Activated CD8-positive, alpha-beta T cell treated with anti-CD3 and anti-CD28 coated beads, Interleukin-2, amount 10 ng/mL, durations not matched to agents 7 days and 5 days (primary cell): ENCODE results near the gene IGF1R. TPM values are rescaled to one million over a fixed set of nuclear protein-coding genes. Genes with fewer than 3 reads are reported as not detected.
A peak's percentile ranks its signal among the peaks of the same experiment; 100 is the strongest.

Experiments
- ATAC-seq: fragments of 150-1000 bp; cut with Tn5 transposase; one replicate; pipeline ENCODE4 v1.10.0; 2021; ENCODE audit warnings: moderate library complexity
- CTCF ChIA-PET: fragments of 350-600 bp; sonication (Branson Sonifier 250); formaldehyde crosslinking; loops from one replicate; lab custom pipeline; 2021; ENCODE audit warnings: antibody characterized with exemption; lab: Charles Lee
- POLR2A ChIA-PET: fragments of 350-600 bp; sonication (Branson Sonifier 250); formaldehyde crosslinking; loops from one replicate; lab custom pipeline; 2021; ENCODE audit warnings: antibody characterized with exemption; lab: Charles Lee
- DNase-seq: peaks from one replicate; pipeline ENCODE4 v3.0.0-alpha.2; 2020
- H3K27ac Mint-ChIP-seq: one replicate; pipeline ENCODE4 v1.8.0; 2021; ENCODE audit warnings: mild to moderate bottlenecking, mixed read lengths
- H3K27me3 Mint-ChIP-seq: one replicate; pipeline ENCODE4 v1.8.0; 2021; ENCODE audit warnings: low read depth, mixed read lengths
- H3K36me3 Mint-ChIP-seq: one replicate; pipeline ENCODE4 v1.8.0; 2021; ENCODE audit warnings: low read depth, mixed read lengths
- H3K4me1 Mint-ChIP-seq: one replicate; pipeline ENCODE4 v1.8.0; 2021; ENCODE audit warnings: low read depth, mixed read lengths
- H3K4me3 Mint-ChIP-seq: one replicate; pipeline ENCODE4 v1.8.0; 2021; ENCODE audit warnings: mild to moderate bottlenecking, mixed read lengths
- H3K9me3 Mint-ChIP-seq: one replicate; pipeline ENCODE4 v1.8.0; 2022; ENCODE audit warnings: mixed read lengths; ENCODE audit not compliant: insufficient read depth
- total RNA-seq, 2 experiments: library from RNA; stranded (reverse); gene quantifications; one replicate each; pipeline ENCODE4 v1.2.3, GENCODE V29; 2021

Gene IGF1R
- total RNA-seq, 2 experiments from 2014 or later, result 9.1 to 10.6 TPM

DNA sequence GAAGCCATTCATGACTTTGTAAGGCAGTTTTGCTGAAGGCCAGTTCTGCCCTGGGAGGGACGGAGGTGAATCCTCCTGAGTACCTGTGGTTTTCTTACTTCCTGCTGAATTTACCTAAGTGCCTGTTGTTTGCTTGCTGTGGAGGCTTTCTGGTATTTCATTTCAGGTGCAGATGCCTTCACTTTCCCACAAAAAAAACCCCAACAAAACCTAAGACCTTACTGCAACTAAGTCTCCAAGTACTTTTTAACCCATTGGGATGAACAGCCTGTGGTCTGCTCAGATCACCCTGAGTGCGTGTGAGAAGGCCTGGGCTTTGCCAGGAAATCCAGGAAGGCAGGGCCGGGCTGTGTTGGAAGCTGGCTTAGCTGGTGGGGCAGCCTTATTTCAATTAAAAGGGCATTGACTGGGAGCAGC lies 65.3 kb downstream of the IGF1R start:
- Mint-ChIP-seq H3K4me1 (peaks cover 42% of the 10 kb centered on the region), H3K36me3 (peaks cover 8% of the 10 kb centered on the region), H3K27ac (peak overlapping the region; percentile 17), H3K4me3 (peak overlapping the region; percentile 6), H3K27me3 (no peaks in the 10 kb centered on the region), H3K9me3 (no peaks in the 10 kb centered on the region)
- ATAC-seq (peak; percentile 54), DNase-seq (no peak)
- ChIA-PET CTCF (no interaction called here), POLR2A (no interaction called here)

DNA sequence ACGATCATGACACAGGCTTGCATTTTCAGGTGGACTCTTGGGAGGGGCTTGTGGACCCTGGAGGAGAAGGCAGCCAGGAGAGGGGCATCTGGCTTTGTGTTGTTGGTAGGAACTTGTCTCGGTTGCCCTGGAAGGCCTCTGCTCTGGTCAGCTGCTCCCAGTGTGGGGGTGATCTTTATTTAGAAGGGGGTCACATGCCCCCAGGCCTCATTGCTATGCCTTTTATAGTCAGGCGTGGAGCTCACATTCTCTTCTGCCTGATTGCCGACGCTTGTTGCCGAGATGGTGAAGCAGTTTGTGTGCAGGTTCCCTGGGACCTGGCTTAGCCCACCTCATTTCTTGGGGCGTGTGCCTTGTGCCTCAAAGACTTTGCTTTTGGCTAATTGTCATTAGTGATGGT lies 66.6 kb downstream of the IGF1R start:
- H3K36me3 Mint-ChIP-seq, result peaks cover 8% of the 10 kb centered on the region
- no peaks in the 10 kb centered on the region for H3K27me3 Mint-ChIP-seq
- no peak overlapping the region for H3K4me3 Mint-ChIP-seq
- H3K4me1 Mint-ChIP-seq, result peaks cover 42% of the 10 kb centered on the region
- no peaks in the 10 kb centered on the region for H3K9me3 Mint-ChIP-seq
- DNase-seq (no peak), ATAC-seq (no peak)
- no peak overlapping the region for H3K27ac Mint-ChIP-seq
- ChIA-PET POLR2A (interaction anchor here (0.7 kb wide), 1 partner anchor 1056 kb away, joined by 4 read pairs; no protein-coding TSS in a partner anchor), CTCF (interaction anchor here (1.1 to 1.2 kb wide), 2 partner anchors 11 to 64 kb away, joined by 3 to 4 read pairs; no protein-coding TSS in a partner anchor)

DNA sequence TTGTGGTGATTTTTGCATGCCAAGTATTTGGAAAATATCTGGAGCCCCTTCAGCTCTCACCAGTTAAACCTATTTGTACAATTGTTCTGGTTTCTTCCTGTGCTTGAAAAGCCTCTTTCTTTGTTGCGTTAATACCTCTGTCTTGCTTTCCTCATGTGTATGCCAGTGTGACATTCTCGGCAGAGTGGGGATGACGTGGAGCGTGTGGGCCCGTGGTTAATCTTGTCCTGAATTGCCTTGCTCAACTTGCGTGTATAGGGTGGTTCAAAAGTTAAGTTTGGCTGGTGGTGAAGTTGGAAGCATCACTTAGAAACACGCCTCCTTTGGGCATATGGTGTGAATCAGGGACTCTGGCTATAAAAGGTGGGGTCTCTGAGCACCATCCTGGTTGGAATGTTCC lies 67.1 kb downstream of the IGF1R start:
- ATAC-seq (no peak), DNase-seq (no peak)
- Mint-ChIP-seq H3K27me3 (no peaks in the 10 kb centered on the region), H3K9me3 (no peaks in the 10 kb centered on the region), H3K4me3 (no peak overlapping the region), H3K27ac (peak overlapping the region; percentile 67), H3K4me1 (peaks cover 44% of the 10 kb centered on the region), H3K36me3 (peaks cover 8% of the 10 kb centered on the region)
- ChIA-PET POLR2A (no interaction called here), CTCF (interaction anchor here (1.2 kb wide), 1 partner anchor 11 kb away, joined by 3 read pairs; no protein-coding TSS in a partner anchor)

GRCh38 chr15:98715890-98716443 lies 67.6 kb downstream of the IGF1R start:
- peak; percentile 55 for ATAC-seq
- peak overlapping the region; percentile 67 for H3K27ac Mint-ChIP-seq
- H3K9me3 Mint-ChIP-seq, result no peaks in the 10 kb centered on the region
- peaks cover 8% of the 10 kb centered on the region for H3K36me3 Mint-ChIP-seq
- no peaks in the 10 kb centered on the region for H3K27me3 Mint-ChIP-seq
- ChIA-PET CTCF (no interaction called here), POLR2A (no interaction called here)
- DNase-seq, result peak; percentile 22
- H3K4me1 Mint-ChIP-seq, result peaks cover 50% of the 10 kb centered on the region
- peak overlapping the region; percentile 7 for H3K4me3 Mint-ChIP-seq

DNA sequence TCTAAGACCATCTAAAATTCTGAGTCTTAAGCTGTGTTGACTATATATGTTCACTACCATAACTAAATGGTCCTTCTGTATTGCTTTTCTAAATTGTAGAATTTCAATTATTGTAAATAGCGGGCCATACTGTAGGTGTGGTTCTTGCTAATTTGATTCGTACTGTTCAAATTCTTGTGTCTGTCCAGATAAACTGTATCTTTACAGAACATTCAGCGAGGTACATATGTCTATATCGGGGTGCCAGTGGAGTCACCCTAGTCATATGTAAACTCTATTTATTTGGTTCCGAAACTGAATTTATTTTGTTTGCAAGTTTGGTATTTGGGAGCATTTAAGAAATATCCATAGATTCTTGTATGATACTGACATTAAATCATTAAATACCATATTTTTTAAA lies 69.0 kb downstream of the IGF1R start:
- H3K27me3 Mint-ChIP-seq, result no peaks in the 10 kb centered on the region
- DNase-seq (no peak), ATAC-seq (no peak)
- H3K4me3 Mint-ChIP-seq, result no peak overlapping the region
- H3K27ac Mint-ChIP-seq, result no peak overlapping the region
- ChIA-PET POLR2A (no interaction called here), CTCF (no interaction called here)
- no peaks in the 10 kb centered on the region for H3K36me3 Mint-ChIP-seq
- no peaks in the 10 kb centered on the region for H3K9me3 Mint-ChIP-seq
- peaks cover 55% of the 10 kb centered on the region for H3K4me1 Mint-ChIP-seq

DNA sequence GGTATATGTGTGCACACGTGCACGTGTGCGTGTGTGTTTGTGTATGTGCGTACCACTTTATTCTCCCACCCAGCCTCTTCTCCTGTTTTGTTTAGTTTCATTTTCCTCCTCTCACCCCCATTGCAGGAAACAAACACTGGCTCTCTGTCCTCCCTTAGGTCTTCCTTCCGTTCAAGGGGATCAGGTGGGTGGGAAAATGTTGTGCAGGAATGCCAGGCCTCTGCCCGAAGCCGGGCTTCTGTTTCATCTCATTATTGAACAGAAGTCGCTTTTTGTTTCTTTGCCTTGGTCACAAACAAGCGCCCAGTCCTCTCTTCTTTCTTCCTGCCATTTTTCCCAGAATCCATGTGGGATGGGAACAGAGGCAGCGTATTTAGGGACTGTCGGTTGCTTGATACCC lies 69.6 kb downstream of the IGF1R start:
- DNase-seq (no peak), ATAC-seq (no peak)
- no peak overlapping the region for H3K4me3 Mint-ChIP-seq
- no peaks in the 10 kb centered on the region for H3K27me3 Mint-ChIP-seq
- POLR2A ChIA-PET, result interaction anchor here (0.6 kb wide), 1 partner anchor 29 kb away, joined by 5 read pairs; no protein-coding TSS in a partner anchor
- CTCF ChIA-PET, result no interaction called here
- peaks cover 55% of the 10 kb centered on the region for H3K4me1 Mint-ChIP-seq
- H3K27ac Mint-ChIP-seq, result no peak overlapping the region
- H3K36me3 Mint-ChIP-seq, result no peaks in the 10 kb centered on the region
- no peaks in the 10 kb centered on the region for H3K9me3 Mint-ChIP-seq

DNA sequence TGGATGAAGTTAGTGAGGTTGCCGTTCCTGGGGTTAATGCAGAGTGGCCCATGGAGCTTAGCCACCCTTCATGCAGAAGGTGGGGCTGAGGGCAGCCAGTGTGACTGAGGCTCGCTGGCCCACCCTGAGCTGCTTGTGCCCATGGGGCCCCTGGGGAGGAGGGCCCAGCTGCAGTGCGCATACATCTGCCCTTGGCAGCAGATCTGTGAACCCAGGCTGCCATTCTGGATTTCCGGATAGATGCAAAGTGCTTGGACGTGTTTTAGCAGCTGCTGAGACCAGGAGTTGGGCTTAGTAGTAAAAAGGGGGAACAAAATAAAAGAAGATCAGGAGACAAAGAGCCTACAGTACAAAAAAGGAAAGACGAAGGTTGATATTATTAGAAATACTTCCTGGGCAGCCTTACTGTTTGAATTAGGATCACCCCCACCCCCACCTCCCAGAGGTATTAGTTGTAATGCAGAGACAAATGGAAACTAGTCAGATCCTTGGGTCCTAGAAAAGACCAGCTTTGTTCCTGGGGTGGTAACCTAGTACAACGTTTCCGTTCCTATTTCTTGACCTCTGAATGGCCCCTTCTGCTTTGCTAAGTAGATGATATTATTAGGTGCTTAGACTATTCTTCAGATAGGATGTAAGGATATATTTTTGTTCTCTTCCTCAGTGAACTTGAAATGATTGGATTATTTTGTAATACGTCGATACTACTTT lies 70.2 kb downstream of the IGF1R start:
- ATAC-seq (no peak), DNase-seq (no peak)
- no peaks in the 10 kb centered on the region for H3K36me3 Mint-ChIP-seq
- H3K4me1 Mint-ChIP-seq, result peaks cover 48% of the 10 kb centered on the region
- ChIA-PET POLR2A (interaction anchor here (0.6 kb wide), 1 partner anchor 30 kb away, joined by 5 read pairs; no protein-coding TSS in a partner anchor), CTCF (interaction anchor here (1.3 kb wide), 1 partner anchor 59 kb away, joined by 3 read pairs; no protein-coding TSS in a partner anchor)
- H3K27me3 Mint-ChIP-seq, result no peaks in the 10 kb centered on the region
- no peak overlapping the region for H3K4me3 Mint-ChIP-seq
- no peak overlapping the region for H3K27ac Mint-ChIP-seq
- no peaks in the 10 kb centered on the region for H3K9me3 Mint-ChIP-seq

DNA sequence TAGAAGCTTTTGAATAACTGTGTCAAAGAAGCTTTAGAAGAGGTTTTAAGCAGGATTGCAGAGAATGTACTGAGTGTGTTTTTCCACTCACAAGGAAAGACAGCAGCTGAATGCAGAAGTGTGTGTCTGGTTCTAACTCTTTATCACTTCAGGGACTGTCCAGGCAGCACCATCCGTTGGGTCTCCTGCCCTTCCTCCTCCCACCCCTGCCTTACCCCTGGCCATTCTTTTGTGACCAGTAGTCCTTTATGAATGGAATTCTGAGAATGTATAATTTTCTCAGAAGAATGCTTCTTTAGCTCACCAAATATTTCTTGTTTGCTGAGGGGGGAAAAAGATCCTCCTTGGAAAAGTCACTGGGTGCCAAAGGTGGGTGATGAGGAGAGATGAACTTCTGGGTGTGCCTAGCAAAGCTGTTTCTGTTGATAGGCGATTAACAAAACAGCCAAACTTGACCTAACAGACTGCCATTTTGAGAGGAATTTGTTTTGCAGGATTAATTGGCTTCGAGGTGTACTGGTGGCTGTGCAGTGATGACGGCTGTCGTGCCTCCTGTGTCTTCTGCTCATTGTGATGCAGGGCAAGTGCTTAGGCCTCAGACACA lies 70.9 kb downstream of the IGF1R start:
- CTCF ChIA-PET, result interaction anchor here (1.3 to 1.5 kb wide), 2 partner anchors 58 to 60 kb away, joined by 3 to 4 read pairs; no protein-coding TSS in a partner anchor

GRCh38 chr15:98720031-98720430 lies 71.7 kb downstream of the IGF1R start:
- H3K36me3 Mint-ChIP-seq, result no peaks in the 10 kb centered on the region
- H3K9me3 Mint-ChIP-seq, result no peaks in the 10 kb centered on the region
- ChIA-PET CTCF (interaction anchor here (1.3 to 1.5 kb wide), 2 partner anchors 57 to 59 kb away, joined by 3 to 4 read pairs; no protein-coding TSS in a partner anchor), POLR2A (no interaction called here)
- H3K4me1 Mint-ChIP-seq, result peaks cover 35% of the 10 kb centered on the region
- H3K4me3 Mint-ChIP-seq, result no peak overlapping the region
- no peak overlapping the region for H3K27ac Mint-ChIP-seq
- ATAC-seq (no peak), DNase-seq (no peak)
- no peaks in the 10 kb centered on the region for H3K27me3 Mint-ChIP-seq

More for the DNA sequence above, 70.9 kb downstream of the IGF1R start:
- POLR2A ChIA-PET, result no interaction called here
- Mint-ChIP-seq H3K4me3 (no peak overlapping the region), H3K9me3 (no peaks in the 10 kb centered on the region), H3K36me3 (no peaks in the 10 kb centered on the region), H3K4me1 (peaks cover 42% of the 10 kb centered on the region), H3K27ac (no peak overlapping the region), H3K27me3 (no peaks in the 10 kb centered on the region)
- DNase-seq (no peak), ATAC-seq (no peak)

- Mint-ChIP-seq H3K9me3 (no peaks in the 10 kb centered on the region), H3K36me3 (no peaks in the 10 kb centered on the region), H3K27ac (no peak overlapping the region), H3K4me1 (peaks cover 26% of the 10 kb centered on the region), H3K4me3 (no peak overlapping the region), H3K27me3 (no peaks in the 10 kb centered on the region)
- CTCF ChIA-PET, result interaction anchor here (1.5 kb wide), 1 partner anchor 58 kb away, joined by 4 read pairs; no protein-coding TSS in a partner anchor
- ATAC-seq, result no peak
- no peak for DNase-seq
- POLR2A ChIA-PET, result no interaction called here
Observed at GRCh38 chr15:98720577-98721565, 72.5 kb downstream of the IGF1R start.

DNA sequence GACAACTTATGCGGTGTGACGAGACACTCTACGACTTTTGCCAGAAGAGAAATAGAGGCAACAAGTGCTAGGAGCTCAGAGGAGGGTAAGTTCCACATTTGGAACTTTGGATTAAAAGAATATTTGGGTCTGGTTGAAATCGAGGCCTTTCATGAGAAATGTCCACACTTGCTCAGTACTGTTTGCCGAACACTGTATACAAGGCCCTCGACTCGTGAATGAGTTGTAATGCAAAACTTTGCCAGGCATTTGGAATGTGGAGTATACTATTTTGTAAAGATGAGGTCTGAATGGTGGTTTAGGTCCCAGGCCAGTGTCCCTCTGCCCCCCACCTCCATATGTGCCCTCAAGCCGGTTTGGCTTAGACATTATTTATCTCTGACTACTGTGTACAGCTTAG lies 73.9 kb downstream of the IGF1R start:
- ATAC-seq (no peak), DNase-seq (no peak)
- Mint-ChIP-seq H3K9me3 (no peaks in the 10 kb centered on the region), H3K27me3 (no peaks in the 10 kb centered on the region), H3K27ac (no peak overlapping the region), H3K36me3 (no peaks in the 10 kb centered on the region), H3K4me3 (no peak overlapping the region), H3K4me1 (peaks cover 22% of the 10 kb centered on the region)
- CTCF ChIA-PET, result interaction anchor here (1.0 to 1.1 kb wide), 2 partner anchors 19 to 62 kb away, joined by 3 read pairs; no protein-coding TSS in a partner anchor
- POLR2A ChIA-PET, result no interaction called here
